CD14-positive monocyte (primary cell): Measurements from ENCODE around the gene CCR6. TPM values are rescaled to one million over a fixed set of nuclear protein-coding genes. Genes with fewer than 3 reads are reported as not detected.

Experiments used
- DNase-seq, 3 donors: peaks; one replicate each; pipeline ENCODE4 v3.0.0-alpha.2; 2011 to 2022
- H2AFZ ChIP-seq: 2 replicates; pipeline ENCODE4 v1.6.0; 2012; ENCODE audit warnings: mild to moderate bottlenecking, low read depth, low read length, inconsistent platforms; ENCODE audit not compliant: insufficient read depth, poor library complexity, severe bottlenecking
- H3K27ac ChIP-seq, 2 donors: 1 replicate in 1 of 2; 2 replicates in 1 of 2; pipeline ENCODE4 v1.5.1; 2012 to 2013; ENCODE audit warnings: low read length in 2 of 2, control low read depth in 1 of 2, inconsistent platforms in 1 of 2, low read depth in 1 of 2, mild to moderate bottlenecking in 1 of 2
- H3K27me3 ChIP-seq, 2 donors: one replicate each; pipeline versions ENCODE4 v1.6.0 to v1.6.1; 2011 to 2013; ENCODE audit warnings: low read length in 2 of 2; ENCODE audit not compliant: control insufficient read depth in 2 of 2, insufficient read depth in 2 of 2
- H3K36me3 ChIP-seq, 2 donors: replicated peaks in 1 of 2; 1 replicate in 1 of 2; 2 replicates in 1 of 2; pipeline versions ENCODE4 v1.5.1 to v1.6.1; 2012 to 2013; ENCODE audit warnings: low read length in 2 of 2, control low read depth in 1 of 2, inconsistent platforms in 1 of 2, mild to moderate bottlenecking in 1 of 2; ENCODE audit not compliant: insufficient read depth in 2 of 2, control insufficient read depth in 1 of 2
- H3K4me1 ChIP-seq, 2 donors: 1 replicate in 1 of 2; 2 replicates in 1 of 2; pipeline versions ENCODE4 v1.5.1 to v1.6.1; 2012 to 2013; ENCODE audit warnings: low read length in 2 of 2, control low read depth in 1 of 2, inconsistent platforms in 1 of 2, mild to moderate bottlenecking in 1 of 2, moderate library complexity in 1 of 2; ENCODE audit not compliant: insufficient read depth in 2 of 2, control insufficient read depth in 1 of 2
- H3K4me2 ChIP-seq: replicated peaks from 2 replicates; pipeline ENCODE3; 2012; ENCODE audit warnings: low read length, moderate library complexity, mild to moderate bottlenecking; ENCODE audit not compliant: poor library complexity, severe bottlenecking; ENCODE audit errors: extremely low read depth
- H3K4me3 ChIP-seq, 3 experiments: fragments of 200-600 bp in 1 of 3; sonication (generic) in 1 of 3; replicated peaks in 1 of 3; 1 replicate in 2 of 3; 2 replicates in 1 of 3; pipeline ENCODE4 v1.5.1; 2011 to 2013; ENCODE audit warnings: low read length in 3 of 3, mild to moderate bottlenecking in 3 of 3, control low read depth in 2 of 3, low read depth in 2 of 3, inconsistent platforms in 1 of 3, moderate library complexity in 1 of 3
- H3K79me2 ChIP-seq: 2 replicates; pipeline ENCODE4 v1.6.0; 2012; ENCODE audit warnings: mild to moderate bottlenecking, control low read depth, inconsistent platforms, low read length, moderate library complexity; ENCODE audit not compliant: insufficient read depth
- H3K9ac ChIP-seq: 2 replicates; pipeline ENCODE4 v1.6.0; 2017; ENCODE audit warnings: low read length, mild to moderate bottlenecking; ENCODE audit not compliant: insufficient read depth, poor library complexity, severe bottlenecking
- H3K9me3 ChIP-seq, 2 donors: replicated peaks in 1 of 2; 1 replicate in 1 of 2; 2 replicates in 1 of 2; pipeline versions ENCODE4 v1.5.1 to v1.6.1; 2012 to 2013; ENCODE audit warnings: low read length in 2 of 2, control low read depth in 1 of 2; ENCODE audit not compliant: control insufficient read depth in 1 of 2, insufficient read depth in 1 of 2
- H4K20me1 ChIP-seq: 2 replicates; pipeline ENCODE4 v1.6.0; 2012; ENCODE audit warnings: mild to moderate bottlenecking, low read length, control low read depth, moderate library complexity; ENCODE audit not compliant: insufficient read depth
- H3K27ac Mint-ChIP-seq, 7 donors: one replicate each; pipeline ENCODE4 v1.8.0; 2020; ENCODE audit warnings: mild to moderate bottlenecking in 7 of 7, mixed read lengths in 7 of 7, moderate library complexity in 6 of 7, inconsistent platforms in 2 of 7
- H3K27me3 Mint-ChIP-seq, 3 donors: one replicate each; pipeline ENCODE4 v1.8.0; 2021 to 2022; ENCODE audit warnings: low read depth in 3 of 3, mild to moderate bottlenecking in 3 of 3, mixed read lengths in 3 of 3, moderate library complexity in 3 of 3, inconsistent platforms in 1 of 3
- H3K36me3 Mint-ChIP-seq, 2 donors: one replicate each; pipeline ENCODE4 v1.8.0; 2020; ENCODE audit warnings: mixed read lengths in 2 of 2, inconsistent platforms in 1 of 2, mild to moderate bottlenecking in 1 of 2
- H3K4me1 Mint-ChIP-seq: one replicate; pipeline ENCODE4 v1.8.0; 2020; ENCODE audit warnings: mild to moderate bottlenecking, mixed read lengths
- H3K4me3 Mint-ChIP-seq, 2 donors: one replicate each; pipeline ENCODE4 v1.8.0; 2020; ENCODE audit warnings: mild to moderate bottlenecking in 2 of 2, mixed read lengths in 2 of 2, moderate library complexity in 1 of 2
- H3K9me3 Mint-ChIP-seq, 7 donors: one replicate each; pipeline ENCODE4 v1.8.0; 2020 to 2022; ENCODE audit warnings: mixed read lengths in 7 of 7, mild to moderate bottlenecking in 6 of 7, moderate library complexity in 6 of 7, inconsistent platforms in 2 of 7
- CTCF ChIP-seq: fragments of 200-600 bp; IDR thresholded peaks from one replicate; pipeline ENCODE4 v1.8.0; 2022; ENCODE audit warnings: antibody characterized with exemption, mild to moderate bottlenecking
- WGBS: methylation state at CpG from one replicate; pipeline ENCODE4 v1.1.5; 2013; ENCODE audit warnings: missing lambda C conversion rate; ENCODE audit not compliant: insufficient coverage; 5-methylcytosine and 5-hydroxymethylcytosine counted together
- intact Hi-C, 2 donors: fragments of 100-400 bp; cut with micrococcal nuclease; formaldehyde crosslinking; loops; one replicate each; pipeline versions ENCODE4 v1.15.0 to v1.15.1; 2023
- polyA plus RNA-seq, 3 donors: library from polyadenylated mRNA; depleted of rRNA in 1 of 3; unstranded in 2 of 3; stranded (reverse) in 1 of 3; fragments of 300-500 nt in 2 of 3; fragments of >200 nt in 1 of 3; fragmentation: Illumina TruSeq in 2 of 3; gene quantifications; 1 replicate in 2 of 3; 2 replicates in 1 of 3; pipeline ENCODE4 v1.2.3, GENCODE V29; 2012 to 2021

Gene CCR6
- polyA plus RNA-seq, 3 donors, result 0.07 to 0.43 TPM; not detected in 1

GRCh38 chr6:167154291-167154690, 31.4 kb downstream of the CCR6 start:
- peaks cover 37% of the 10 kb centered on the region for H3K4me1 Mint-ChIP-seq
- no peak overlapping the region for H3K27ac ChIP-seq
- no peak for DNase-seq
- H3K9me3 ChIP-seq, result no peaks in the 10 kb centered on the region
- no peaks in the 10 kb centered on the region for H4K20me1 ChIP-seq
- peaks cover 0 to 2% (median 0%) of the 10 kb centered on the region in 7 donors for H3K9me3 Mint-ChIP-seq
- peak overlapping the region in 4 of 7 donors; percentile 27 to 73 (median 45) for H3K27ac Mint-ChIP-seq
- no peak overlapping the region for H3K9ac ChIP-seq
- no peaks in the 10 kb centered on the region for H3K27me3 ChIP-seq
- H3K4me3 ChIP-seq, result no peak overlapping the region
- peaks cover 17 to 31% of the 10 kb centered on the region in 2 donors for H3K4me1 ChIP-seq
- H3K27me3 Mint-ChIP-seq, result peaks cover 0 to 3% (median 2%) of the 10 kb centered on the region in 3 donors
- intact Hi-C loops, result loop anchor here in 1 of 2 donors (5.0 kb wide), 1 partner anchor 62 kb away; no protein-coding TSS in a partner anchor
- no peaks in the 10 kb centered on the region for H3K36me3 ChIP-seq
- no peaks in the 10 kb centered on the region for H3K36me3 Mint-ChIP-seq
- H3K79me2 ChIP-seq, result no peaks in the 10 kb centered on the region
- H3K4me3 Mint-ChIP-seq, result no peak overlapping the region
- no peak overlapping the region for H3K4me2 ChIP-seq
- WGBS, result 84% methylated on average over 6 of the region's 9 CpGs
- H2AFZ ChIP-seq, result no peak overlapping the region
- no peak for TF ChIP-seq CTCF

DNA sequence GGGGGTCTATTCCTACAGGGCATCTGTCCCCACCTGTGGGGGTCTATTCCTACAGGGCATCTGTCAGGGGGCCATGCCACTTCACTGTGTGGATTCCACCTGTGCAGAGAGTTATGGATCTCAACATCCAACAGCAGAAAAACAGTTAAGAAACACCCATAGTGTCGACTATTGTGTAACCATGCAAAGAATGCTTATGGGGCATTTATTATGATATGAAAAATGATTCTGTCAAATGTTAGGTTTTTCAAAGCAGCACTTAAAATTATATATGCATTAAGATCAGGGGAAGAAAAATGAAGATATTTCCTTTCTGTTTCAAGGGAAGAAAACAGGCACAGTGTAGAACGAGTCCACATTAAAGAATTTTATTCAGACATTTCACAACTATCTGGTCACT, 32.0 kb downstream of the CCR6 start:
- intact Hi-C loops, result loop anchor here in 1 of 2 donors (5.0 kb wide), 1 partner anchor 63 kb away; no protein-coding TSS in a partner anchor
- H3K4me3 Mint-ChIP-seq, result no peak overlapping the region
- no peaks in the 10 kb centered on the region for H3K27me3 ChIP-seq
- H3K27ac ChIP-seq, result no peak overlapping the region
- H3K4me2 ChIP-seq, result no peak overlapping the region
- no peaks in the 10 kb centered on the region for H3K9me3 ChIP-seq
- peaks cover 0 to 2% (median 0%) of the 10 kb centered on the region in 7 donors for H3K9me3 Mint-ChIP-seq
- TF ChIP-seq CTCF, result no peak
- H3K4me1 ChIP-seq, result peaks cover 17 to 31% of the 10 kb centered on the region in 2 donors
- peak overlapping the region in 3 of 7 donors; percentile 27 to 43 (median 40) for H3K27ac Mint-ChIP-seq
- H3K27me3 Mint-ChIP-seq, result peaks cover 0 to 2% (median 0%) of the 10 kb centered on the region in 3 donors
- H4K20me1 ChIP-seq, result no peaks in the 10 kb centered on the region
- H3K79me2 ChIP-seq, result no peaks in the 10 kb centered on the region
- no peaks in the 10 kb centered on the region for H3K36me3 Mint-ChIP-seq
- peak overlapping the region; percentile 15 for H2AFZ ChIP-seq
- peaks cover 37% of the 10 kb centered on the region for H3K4me1 Mint-ChIP-seq
- WGBS, result no CpG with 5 or more reads among the region's 2 CpGs
- DNase-seq, result peak in 1 of 3 donors; percentile 22
- no peak overlapping the region for H3K9ac ChIP-seq
- no peak overlapping the region for H3K4me3 ChIP-seq
- H3K36me3 ChIP-seq, result no peaks in the 10 kb centered on the region
